Liver (tissue), 9 donors: ENCODE measurements around the gene ZFYVE9. TPM values are rescaled to one million over a fixed set of nuclear protein-coding genes. Genes with fewer than 3 reads are reported as not detected.

ENCODE experiments used
- DNase-seq: peaks from one replicate; pipeline ENCODE4 v3.0.0-alpha.2; 2017; ENCODE audit warnings: low spot score
- H3K27ac ChIP-seq, 2 donors: one replicate each; pipeline ENCODE4 v1.7.0; 2013; ENCODE audit warnings: inconsistent platforms in 2 of 2, low read length in 2 of 2, control low read depth in 1 of 2, low read depth in 1 of 2, mild to moderate bottlenecking in 1 of 2
- H3K27me3 ChIP-seq, 4 donors: one replicate each; pipeline versions ENCODE4 v1.6.1 to v1.7.0; 2013; ENCODE audit warnings: low read length in 3 of 4, inconsistent platforms in 1 of 4, mild to moderate bottlenecking in 1 of 4, moderate library complexity in 1 of 4; ENCODE audit not compliant: control insufficient read depth in 4 of 4, insufficient read depth in 4 of 4
- H3K36me3 ChIP-seq, 4 donors: one replicate each; pipeline versions ENCODE4 v1.6.1 to v1.7.0; 2013; ENCODE audit warnings: low read length in 3 of 4, mild to moderate bottlenecking in 3 of 4, low read depth in 1 of 4, moderate library complexity in 1 of 4; ENCODE audit not compliant: control insufficient read depth in 4 of 4, insufficient read depth in 3 of 4
- H3K4me1 ChIP-seq, 4 donors: one replicate each; pipeline versions ENCODE4 v1.6.1 to v1.7.0; 2013; ENCODE audit warnings: low read length in 3 of 4, mild to moderate bottlenecking in 3 of 4, moderate library complexity in 1 of 4; ENCODE audit not compliant: control insufficient read depth in 4 of 4, insufficient read depth in 4 of 4
- H3K4me3 ChIP-seq, 3 donors: one replicate each; pipeline versions ENCODE4 v1.6.1 to v1.7.0; 2013; ENCODE audit warnings: low read length in 3 of 3, control low read depth in 1 of 3, low read depth in 1 of 3, mild to moderate bottlenecking in 1 of 3
- H3K9ac ChIP-seq, 2 donors: one replicate each; pipeline ENCODE4 v1.7.0; 2013; ENCODE audit warnings: low read length in 2 of 2, mild to moderate bottlenecking in 2 of 2, moderate library complexity in 2 of 2, control low read depth in 1 of 2, low read depth in 1 of 2
- H3K9me3 ChIP-seq, 4 donors: one replicate each; pipeline versions ENCODE4 v1.6.1 to v1.7.0; 2013; ENCODE audit warnings: low read length in 3 of 4; ENCODE audit not compliant: control insufficient read depth in 4 of 4
- EGR1 ChIP-seq, 2 donors: IDR thresholded peaks; 2 replicates each; pipeline ENCODE4 v1.6.1; 2016 to 2018; ENCODE audit warnings: antibody characterized with exemption in 2 of 2, low read depth in 2 of 2
- FOXA1 ChIP-seq: IDR thresholded peaks from 2 replicates; pipeline ENCODE4 v1.6.1; 2016; ENCODE audit warnings: antibody characterized with exemption
- FOXA2 ChIP-seq: IDR thresholded peaks from 2 replicates; pipeline ENCODE4 v1.6.1; 2016; ENCODE audit warnings: antibody characterized with exemption
- GABPA ChIP-seq, 2 donors: IDR thresholded peaks in 1 of 2; conservative IDR thresholded peaks in 1 of 2; 2 replicates each; pipeline ENCODE4 v1.6.1; 2016; ENCODE audit warnings: antibody characterized with exemption in 2 of 2, mild to moderate bottlenecking in 1 of 2, moderate library complexity in 1 of 2
- HNF4A ChIP-seq, 2 donors: conservative IDR thresholded peaks; 2 replicates each; pipeline ENCODE4 v1.6.1; 2016; ENCODE audit warnings: antibody characterized with exemption in 2 of 2, mild to moderate bottlenecking in 2 of 2
- JUND ChIP-seq, 2 donors: IDR thresholded peaks; 2 replicates each; pipeline ENCODE4 v1.6.1; 2016; ENCODE audit warnings: antibody characterized with exemption in 2 of 2
- NR2F2 ChIP-seq: IDR thresholded peaks from 2 replicates; pipeline ENCODE4 v1.6.1; 2016; ENCODE audit warnings: antibody characterized with exemption
- RAD21 ChIP-seq, 2 donors: IDR thresholded peaks; 2 replicates each; pipeline ENCODE4 v1.6.1; 2016; ENCODE audit warnings: antibody characterized with exemption in 2 of 2, mild to moderate bottlenecking in 2 of 2
- RXRA ChIP-seq, 2 donors: IDR thresholded peaks; 2 replicates each; pipeline ENCODE4 v1.6.1; 2017 to 2018; ENCODE audit warnings: antibody characterized with exemption in 2 of 2, mild to moderate bottlenecking in 1 of 2
- SP1 ChIP-seq: IDR thresholded peaks from 2 replicates; pipeline ENCODE4 v1.6.1; 2018; ENCODE audit warnings: antibody characterized with exemption, mild to moderate bottlenecking
- TAF1 ChIP-seq: conservative IDR thresholded peaks from 2 replicates; pipeline ENCODE4 v1.6.1; 2016; ENCODE audit warnings: antibody characterized with exemption, mild to moderate bottlenecking
- YY1 ChIP-seq: IDR thresholded peaks from 2 replicates; pipeline ENCODE4 v1.6.1; 2016; ENCODE audit warnings: antibody characterized with exemption, mild to moderate bottlenecking
- WGBS: extraction: QIAGEN DNeasy Blood & Tissue Kit; methylation state at CpG from one replicate; pipeline ENCODE4 v1.1.7; 2013; 5-methylcytosine and 5-hydroxymethylcytosine counted together
- polyA plus RNA-seq, 2 donors: library from polyadenylated mRNA; stranded (reverse) in 1 of 2; unstranded in 1 of 2; fragments of 200-250 nt in 1 of 2; fragments of >200 nt in 1 of 2; fragmentation: Nextera tagmentation in 1 of 2; extraction: Ambion mirVana in 1 of 2; gene quantifications; one replicate each; pipeline versions ENCODE4 v1.2.1 to v1.2.3, GENCODE V29; 2013 to 2015
- total RNA-seq, 2 donors: library from RNA; depleted of rRNA; stranded (reverse); fragments of >200 nt; gene quantifications; one replicate each; pipeline ENCODE4 v1.2.3, GENCODE V29; 2014
- TF ChIP-seq, protein P1 (sequence below): IDR thresholded peaks from 2 replicates; pipeline ENCODE4 v1.6.1; 2016; ENCODE audit warnings: antibody characterized with exemption
- TF ChIP-seq, protein P2 (sequence below): IDR thresholded peaks from 2 replicates; pipeline ENCODE4 v1.6.1; 2016; ENCODE audit warnings: antibody characterized with exemption
- TF ChIP-seq, protein P3 (sequence below): fragments of 150-350 bp; IDR thresholded peaks from 2 replicates; pipeline ENCODE4 v1.5.1; 2017; ENCODE audit warnings: improper control_type of control experiment, low read depth, low read length; ENCODE audit not compliant: missing input control
- TF ChIP-seq, protein P4 (sequence below): IDR thresholded peaks from 2 replicates; pipeline ENCODE4 v1.6.1; 2016; ENCODE audit warnings: antibody characterized with exemption, mild to moderate bottlenecking
- TF ChIP-seq, protein P5 (sequence below): IDR thresholded peaks from 2 replicates; pipeline ENCODE4 v1.6.1; 2016; ENCODE audit warnings: antibody characterized with exemption
- donor health status: healthy.
- donor health status: healthy.
- donor health status: healthy.
- donor health status: healthy.
- donor health status: healthy.

Gene ZFYVE9
- total and polyA plus RNA-seq, 4 donors: 3.8 to 20.9 (median 7.7) TPM

DNA sequence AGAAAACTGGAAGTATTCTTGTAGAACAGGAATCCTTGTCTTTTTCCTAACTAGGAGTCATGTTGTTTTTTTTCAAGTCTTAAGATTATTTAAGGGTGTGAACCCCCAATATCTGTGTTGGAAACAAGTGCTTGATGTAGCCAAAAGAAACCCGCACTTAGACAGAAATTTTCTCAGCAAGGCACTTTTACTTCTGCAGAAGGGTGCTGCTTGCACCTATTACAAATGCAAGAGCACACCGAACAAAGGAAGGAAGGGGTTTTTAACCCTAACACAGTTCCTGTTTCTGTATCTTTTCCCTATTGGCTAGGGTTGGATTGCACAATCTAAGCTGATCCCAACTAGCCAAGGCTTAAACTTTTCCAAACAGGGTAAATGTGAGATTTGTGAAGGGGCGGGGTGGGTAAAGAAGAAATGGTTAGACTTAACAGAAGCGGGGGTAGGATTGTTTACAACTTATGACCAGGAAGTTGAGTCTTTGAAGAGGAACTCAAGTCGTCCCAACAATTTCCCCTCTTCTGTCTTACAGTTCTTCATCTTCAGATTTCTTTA lies 75.1 kb downstream of the ZFYVE9 start:
- peaks cover 6 to 23% (median 13%) of the 10 kb centered on the region in 4 donors for H3K9me3 ChIP-seq
- DNase-seq: no peak
- H3K4me3 ChIP-seq: no peak overlapping the region
- TF ChIP-seq GABPA (IDR thresholded peaks at IDR 0.05 in 1 of 2, conservative IDR thresholded peaks at IDR 0.05 in 1 of 2) (no peak), RXRA (IDR thresholded peaks at IDR 0.05) (no peak), RAD21 (IDR thresholded peaks at IDR 0.05) (no peak), FOXA2 (no peak), YY1 (no peak), SP1 (no peak), TAF1 (no peak), FOXA1 (no peak), EGR1 (IDR thresholded peaks at IDR 0.05; ENCODE audit: low read depth in 2 of 2) (no peak), NR2F2 (no peak), JUND (IDR thresholded peaks at IDR 0.05) (no peak), HNF4A (conservative IDR thresholded peaks at IDR 0.05) (no peak)
- TF ChIP-seq, protein P1, sequence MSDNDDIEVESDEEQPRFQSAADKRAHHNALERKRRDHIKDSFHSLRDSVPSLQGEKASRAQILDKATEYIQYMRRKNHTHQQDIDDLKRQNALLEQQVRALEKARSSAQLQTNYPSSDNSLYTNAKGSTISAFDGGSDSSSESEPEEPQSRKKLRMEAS: no peak
- TF ChIP-seq, protein P2, sequence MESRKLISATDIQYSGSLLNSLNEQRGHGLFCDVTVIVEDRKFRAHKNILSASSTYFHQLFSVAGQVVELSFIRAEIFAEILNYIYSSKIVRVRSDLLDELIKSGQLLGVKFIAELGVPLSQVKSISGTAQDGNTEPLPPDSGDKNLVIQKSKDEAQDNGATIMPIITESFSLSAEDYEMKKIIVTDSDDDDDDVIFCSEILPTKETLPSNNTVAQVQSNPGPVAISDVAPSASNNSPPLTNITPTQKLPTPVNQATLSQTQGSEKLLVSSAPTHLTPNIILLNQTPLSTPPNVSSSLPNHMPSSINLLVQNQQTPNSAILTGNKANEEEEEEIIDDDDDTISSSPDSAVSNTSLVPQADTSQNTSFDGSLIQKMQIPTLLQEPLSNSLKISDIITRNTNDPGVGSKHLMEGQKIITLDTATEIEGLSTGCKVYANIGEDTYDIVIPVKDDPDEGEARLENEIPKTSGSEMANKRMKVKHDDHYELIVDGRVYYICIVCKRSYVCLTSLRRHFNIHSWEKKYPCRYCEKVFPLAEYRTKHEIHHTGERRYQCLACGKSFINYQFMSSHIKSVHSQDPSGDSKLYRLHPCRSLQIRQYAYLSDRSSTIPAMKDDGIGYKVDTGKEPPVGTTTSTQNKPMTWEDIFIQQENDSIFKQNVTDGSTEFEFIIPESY: no peak
- TF ChIP-seq, protein P3, sequence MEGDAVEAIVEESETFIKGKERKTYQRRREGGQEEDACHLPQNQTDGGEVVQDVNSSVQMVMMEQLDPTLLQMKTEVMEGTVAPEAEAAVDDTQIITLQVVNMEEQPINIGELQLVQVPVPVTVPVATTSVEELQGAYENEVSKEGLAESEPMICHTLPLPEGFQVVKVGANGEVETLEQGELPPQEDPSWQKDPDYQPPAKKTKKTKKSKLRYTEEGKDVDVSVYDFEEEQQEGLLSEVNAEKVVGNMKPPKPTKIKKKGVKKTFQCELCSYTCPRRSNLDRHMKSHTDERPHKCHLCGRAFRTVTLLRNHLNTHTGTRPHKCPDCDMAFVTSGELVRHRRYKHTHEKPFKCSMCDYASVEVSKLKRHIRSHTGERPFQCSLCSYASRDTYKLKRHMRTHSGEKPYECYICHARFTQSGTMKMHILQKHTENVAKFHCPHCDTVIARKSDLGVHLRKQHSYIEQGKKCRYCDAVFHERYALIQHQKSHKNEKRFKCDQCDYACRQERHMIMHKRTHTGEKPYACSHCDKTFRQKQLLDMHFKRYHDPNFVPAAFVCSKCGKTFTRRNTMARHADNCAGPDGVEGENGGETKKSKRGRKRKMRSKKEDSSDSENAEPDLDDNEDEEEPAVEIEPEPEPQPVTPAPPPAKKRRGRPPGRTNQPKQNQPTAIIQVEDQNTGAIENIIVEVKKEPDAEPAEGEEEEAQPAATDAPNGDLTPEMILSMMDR: no peak
- TF ChIP-seq, protein P4, sequence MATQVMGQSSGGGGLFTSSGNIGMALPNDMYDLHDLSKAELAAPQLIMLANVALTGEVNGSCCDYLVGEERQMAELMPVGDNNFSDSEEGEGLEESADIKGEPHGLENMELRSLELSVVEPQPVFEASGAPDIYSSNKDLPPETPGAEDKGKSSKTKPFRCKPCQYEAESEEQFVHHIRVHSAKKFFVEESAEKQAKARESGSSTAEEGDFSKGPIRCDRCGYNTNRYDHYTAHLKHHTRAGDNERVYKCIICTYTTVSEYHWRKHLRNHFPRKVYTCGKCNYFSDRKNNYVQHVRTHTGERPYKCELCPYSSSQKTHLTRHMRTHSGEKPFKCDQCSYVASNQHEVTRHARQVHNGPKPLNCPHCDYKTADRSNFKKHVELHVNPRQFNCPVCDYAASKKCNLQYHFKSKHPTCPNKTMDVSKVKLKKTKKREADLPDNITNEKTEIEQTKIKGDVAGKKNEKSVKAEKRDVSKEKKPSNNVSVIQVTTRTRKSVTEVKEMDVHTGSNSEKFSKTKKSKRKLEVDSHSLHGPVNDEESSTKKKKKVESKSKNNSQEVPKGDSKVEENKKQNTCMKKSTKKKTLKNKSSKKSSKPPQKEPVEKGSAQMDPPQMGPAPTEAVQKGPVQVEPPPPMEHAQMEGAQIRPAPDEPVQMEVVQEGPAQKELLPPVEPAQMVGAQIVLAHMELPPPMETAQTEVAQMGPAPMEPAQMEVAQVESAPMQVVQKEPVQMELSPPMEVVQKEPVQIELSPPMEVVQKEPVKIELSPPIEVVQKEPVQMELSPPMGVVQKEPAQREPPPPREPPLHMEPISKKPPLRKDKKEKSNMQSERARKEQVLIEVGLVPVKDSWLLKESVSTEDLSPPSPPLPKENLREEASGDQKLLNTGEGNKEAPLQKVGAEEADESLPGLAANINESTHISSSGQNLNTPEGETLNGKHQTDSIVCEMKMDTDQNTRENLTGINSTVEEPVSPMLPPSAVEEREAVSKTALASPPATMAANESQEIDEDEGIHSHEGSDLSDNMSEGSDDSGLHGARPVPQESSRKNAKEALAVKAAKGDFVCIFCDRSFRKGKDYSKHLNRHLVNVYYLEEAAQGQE: no peak
- TF ChIP-seq, protein P5, sequence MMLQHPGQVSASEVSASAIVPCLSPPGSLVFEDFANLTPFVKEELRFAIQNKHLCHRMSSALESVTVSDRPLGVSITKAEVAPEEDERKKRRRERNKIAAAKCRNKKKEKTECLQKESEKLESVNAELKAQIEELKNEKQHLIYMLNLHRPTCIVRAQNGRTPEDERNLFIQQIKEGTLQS: no peak
- H3K9ac ChIP-seq: no peak overlapping the region
- 95% methylated on average over 5 of the region's 5 CpGs for WGBS
- H3K27ac ChIP-seq: no peak overlapping the region
- H3K4me1 ChIP-seq: no peaks in the 10 kb centered on the region
- peaks cover 0 to 13% (median 9%) of the 10 kb centered on the region in 4 donors for H3K36me3 ChIP-seq
- no peaks in the 10 kb centered on the region for H3K27me3 ChIP-seq
